Choroid plexus epithelial cell (primary cell): ENCODE data around the gene SH2D3C.

Experiments used
- DNase-seq: peaks from one replicate; pipeline ENCODE4 v3.0.0-alpha.2; 2010; ENCODE audit warnings: low read depth
- H3K4me3 ChIP-seq: 2 replicates; pipeline ENCODE4 v1.5.1; 2011; ENCODE audit warnings: low read depth, mild to moderate bottlenecking, control low read depth, low read length, moderate library complexity
- TF ChIP-seq, protein P1 (sequence below): conservative IDR thresholded peaks from 2 replicates; pipeline ENCODE4 v1.5.1; 2011; ENCODE audit warnings: low read depth, mild to moderate bottlenecking, control low read depth, inconsistent platforms, low read length, moderate library complexity

Gene SH2D3C

DNA sequence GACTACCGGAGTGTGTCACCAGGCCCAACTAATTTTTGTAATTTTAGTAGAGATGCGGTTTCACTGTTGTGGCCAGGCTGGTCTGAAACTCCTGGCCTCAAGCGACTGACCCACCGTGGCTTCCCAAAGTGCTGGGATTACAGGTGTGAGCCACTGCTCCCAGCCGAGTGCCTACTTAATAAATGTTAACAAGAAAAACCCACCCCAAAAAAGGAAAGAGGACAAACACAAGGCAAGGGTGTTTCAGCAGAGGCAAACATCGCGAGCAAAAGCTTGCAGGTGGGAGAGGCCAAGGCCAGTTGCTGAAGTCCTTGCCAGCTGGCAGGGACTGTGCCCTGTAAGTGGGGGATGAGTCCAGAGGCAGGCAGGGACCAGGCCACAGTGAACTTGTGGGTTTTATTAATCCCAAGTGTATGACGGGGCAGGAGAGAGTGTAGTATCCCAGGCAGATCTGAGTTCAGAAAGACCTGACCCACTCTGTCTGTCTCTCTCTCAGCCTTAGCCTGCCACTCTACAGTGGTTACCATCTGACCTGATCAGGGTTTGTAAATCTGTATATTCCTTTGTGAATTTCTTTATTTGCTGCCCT is 17.9 kb upstream of the SH2D3C start:
- no peak for DNase-seq
- H3K4me3 ChIP-seq, result no peak overlapping the region
- TF ChIP-seq, protein P1, sequence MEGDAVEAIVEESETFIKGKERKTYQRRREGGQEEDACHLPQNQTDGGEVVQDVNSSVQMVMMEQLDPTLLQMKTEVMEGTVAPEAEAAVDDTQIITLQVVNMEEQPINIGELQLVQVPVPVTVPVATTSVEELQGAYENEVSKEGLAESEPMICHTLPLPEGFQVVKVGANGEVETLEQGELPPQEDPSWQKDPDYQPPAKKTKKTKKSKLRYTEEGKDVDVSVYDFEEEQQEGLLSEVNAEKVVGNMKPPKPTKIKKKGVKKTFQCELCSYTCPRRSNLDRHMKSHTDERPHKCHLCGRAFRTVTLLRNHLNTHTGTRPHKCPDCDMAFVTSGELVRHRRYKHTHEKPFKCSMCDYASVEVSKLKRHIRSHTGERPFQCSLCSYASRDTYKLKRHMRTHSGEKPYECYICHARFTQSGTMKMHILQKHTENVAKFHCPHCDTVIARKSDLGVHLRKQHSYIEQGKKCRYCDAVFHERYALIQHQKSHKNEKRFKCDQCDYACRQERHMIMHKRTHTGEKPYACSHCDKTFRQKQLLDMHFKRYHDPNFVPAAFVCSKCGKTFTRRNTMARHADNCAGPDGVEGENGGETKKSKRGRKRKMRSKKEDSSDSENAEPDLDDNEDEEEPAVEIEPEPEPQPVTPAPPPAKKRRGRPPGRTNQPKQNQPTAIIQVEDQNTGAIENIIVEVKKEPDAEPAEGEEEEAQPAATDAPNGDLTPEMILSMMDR, result no peak

DNA sequence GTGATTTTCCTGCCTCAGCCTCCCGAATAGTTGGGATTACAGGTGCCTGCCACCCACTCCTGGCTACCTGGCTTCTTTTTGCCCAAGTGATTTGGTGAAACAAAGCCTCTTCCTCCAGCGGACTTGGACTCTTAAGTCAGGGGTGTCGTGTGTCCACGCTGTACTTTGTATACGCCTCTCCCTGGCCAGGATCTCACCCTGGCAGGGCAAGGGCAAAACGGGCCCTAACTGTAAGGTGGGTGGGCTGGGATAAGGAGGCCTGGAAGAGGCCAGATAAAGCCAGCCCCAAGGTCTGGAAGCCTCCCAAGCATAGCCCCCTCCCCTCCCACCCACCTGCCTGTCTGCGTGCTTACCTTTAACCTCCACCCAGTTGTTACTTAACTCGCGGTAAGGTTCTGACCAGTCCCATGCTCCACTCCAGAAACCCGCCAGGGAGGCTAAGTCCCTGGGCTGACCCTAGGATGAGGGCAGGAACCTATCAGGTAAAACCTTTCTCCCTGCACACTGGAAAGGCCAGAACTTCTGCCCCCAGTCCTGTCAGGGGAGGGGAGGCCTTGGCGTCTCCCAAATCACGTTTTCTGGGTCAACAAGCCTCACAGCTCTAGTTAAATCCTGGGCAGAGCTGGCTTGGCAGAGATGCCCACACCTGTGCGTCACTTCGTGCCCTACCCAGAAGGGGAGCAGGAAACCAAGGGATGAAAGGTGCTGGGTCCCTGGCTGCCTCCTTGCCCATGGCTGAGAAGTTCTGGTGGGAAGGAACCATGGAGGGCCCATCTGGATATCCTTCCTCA is 15.7 kb upstream of the SH2D3C start:
- DNase-seq, result no peak
- TF ChIP-seq, protein P1, result no peak
- no peak overlapping the region for H3K4me3 ChIP-seq

DNA sequence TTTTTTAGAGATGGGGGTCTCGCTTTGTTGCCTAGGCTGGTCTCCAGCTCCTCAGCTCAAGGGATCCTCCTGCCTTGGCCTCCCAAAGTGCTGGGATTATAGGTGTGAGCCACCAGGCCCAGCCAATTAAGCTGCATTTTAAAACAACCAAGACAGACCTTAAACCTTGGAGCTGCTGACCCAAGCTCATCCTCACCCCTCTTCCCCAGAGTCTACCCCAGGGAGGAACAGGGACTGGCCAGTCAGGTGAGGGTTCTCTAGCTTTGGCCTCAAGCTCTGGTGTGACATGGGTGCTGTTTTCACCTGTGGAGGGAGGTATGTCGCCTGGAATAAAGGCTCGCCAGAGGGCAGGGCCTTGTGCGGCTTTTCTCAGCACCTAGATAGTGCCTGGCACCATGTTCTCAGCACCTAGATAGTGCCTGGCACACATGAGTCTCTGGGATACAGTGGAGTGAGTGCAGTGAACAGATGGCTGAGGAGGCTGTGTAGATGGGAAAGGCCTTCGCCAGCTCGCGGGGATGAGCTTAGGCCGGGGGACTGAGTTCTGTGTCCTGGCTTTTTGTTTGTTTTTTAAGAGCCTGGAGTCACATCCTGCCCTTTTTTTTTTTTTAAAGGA is 14.7 kb upstream of the SH2D3C start:
- TF ChIP-seq, protein P1, result no peak
- DNase-seq, result no peak
- no peak overlapping the region for H3K4me3 ChIP-seq

DNA sequence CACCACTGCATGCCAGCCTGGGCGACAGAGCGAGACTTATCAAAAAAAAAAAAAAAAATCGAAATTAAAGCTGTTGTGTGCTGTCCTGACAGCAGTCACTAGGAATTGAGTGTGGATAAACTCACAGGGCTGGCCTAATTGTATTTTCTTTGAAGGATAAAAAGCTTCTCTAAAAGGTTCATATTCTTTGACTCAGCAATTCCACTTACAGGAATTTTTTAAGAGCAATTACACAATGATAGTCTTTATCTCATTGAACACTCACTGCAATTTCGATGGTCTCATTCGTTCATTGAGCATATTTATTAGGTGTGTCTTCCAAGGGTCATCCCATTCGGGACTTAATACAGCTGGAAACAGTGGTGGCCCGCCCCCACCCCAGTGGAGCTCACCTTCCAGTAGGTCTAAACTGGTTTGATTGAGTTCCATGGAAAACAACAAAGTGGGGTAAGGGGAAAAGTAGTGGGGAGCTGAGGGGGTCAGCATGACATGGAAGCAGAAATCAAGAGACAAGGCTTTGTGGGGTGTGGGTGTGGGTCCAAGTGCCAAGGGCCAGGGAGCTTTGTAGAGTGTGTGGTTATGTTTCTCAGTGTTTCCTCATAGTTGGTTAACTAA is 14.1 kb upstream of the SH2D3C start:
- TF ChIP-seq, protein P1, result no peak
- no peak for DNase-seq
- no peak overlapping the region for H3K4me3 ChIP-seq

DNA sequence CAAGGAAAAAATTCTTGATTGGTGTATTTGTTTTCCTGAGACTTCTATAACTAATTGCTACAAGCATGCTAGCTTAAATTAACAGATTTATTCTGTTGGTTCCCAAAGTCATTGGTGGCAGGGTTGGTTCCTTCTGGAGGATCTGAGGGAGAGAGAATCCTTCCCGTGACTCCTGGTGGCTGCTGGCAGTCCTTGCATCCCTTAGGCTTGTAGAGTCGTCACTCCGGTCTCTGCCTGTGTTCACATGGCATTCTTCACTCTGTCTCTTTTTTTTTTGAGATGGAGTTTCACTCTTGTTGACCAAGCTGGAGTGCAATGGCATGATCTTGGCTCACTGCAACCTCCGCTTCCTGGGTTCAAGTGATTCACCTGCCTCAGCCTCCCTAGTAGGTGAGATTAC is 12.6 kb upstream of the SH2D3C start:
- TF ChIP-seq, protein P1, result no peak
- no peak overlapping the region for H3K4me3 ChIP-seq
- no peak for DNase-seq

DNA sequence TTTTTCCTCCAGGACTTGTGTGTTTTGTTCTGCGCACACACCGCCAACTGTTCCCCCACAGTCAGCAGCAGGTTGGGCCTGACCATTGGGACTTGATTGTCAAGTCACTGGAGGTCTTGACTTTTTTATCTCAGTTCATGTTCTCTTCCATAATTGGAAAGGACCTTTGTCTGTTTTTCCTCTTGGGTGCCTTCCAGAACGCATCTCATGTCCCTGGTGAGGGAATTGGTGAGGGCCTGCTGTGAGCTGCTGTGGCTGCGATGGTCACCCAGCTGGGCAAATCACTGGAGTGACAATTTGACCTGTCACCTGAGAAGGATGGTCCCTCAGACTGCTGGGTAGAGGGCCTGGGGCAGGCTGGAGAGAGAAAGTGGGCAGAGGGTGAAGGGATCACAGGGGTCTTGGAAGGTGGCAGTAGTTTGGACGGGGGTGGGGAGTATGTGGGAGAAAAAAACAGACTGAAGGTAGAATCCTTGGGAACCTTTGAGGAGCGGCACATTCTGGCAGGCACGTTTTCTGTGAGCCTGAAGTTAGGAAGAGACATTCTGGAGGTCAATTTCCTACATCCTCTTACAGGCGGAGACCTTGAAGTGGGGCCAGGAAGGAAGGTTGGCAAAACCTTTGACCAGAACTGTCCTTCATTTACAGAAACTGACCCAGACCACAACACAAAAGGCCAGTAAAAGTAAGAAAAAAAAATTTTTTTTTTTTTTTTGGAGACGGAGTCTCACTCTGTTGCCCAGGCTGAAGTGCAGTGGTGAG is 11.8 kb upstream of the SH2D3C start:
- no peak overlapping the region for H3K4me3 ChIP-seq
- TF ChIP-seq, protein P1, result no peak
- no peak for DNase-seq
